ENCODE measurements around the gene GOLGA6L26.
"Not testable (repeated sequence)": the region's sequence is repeated elsewhere in the genome, so short reads cannot be mapped to it uniquely, and the experiment has no call there.

DNA sequence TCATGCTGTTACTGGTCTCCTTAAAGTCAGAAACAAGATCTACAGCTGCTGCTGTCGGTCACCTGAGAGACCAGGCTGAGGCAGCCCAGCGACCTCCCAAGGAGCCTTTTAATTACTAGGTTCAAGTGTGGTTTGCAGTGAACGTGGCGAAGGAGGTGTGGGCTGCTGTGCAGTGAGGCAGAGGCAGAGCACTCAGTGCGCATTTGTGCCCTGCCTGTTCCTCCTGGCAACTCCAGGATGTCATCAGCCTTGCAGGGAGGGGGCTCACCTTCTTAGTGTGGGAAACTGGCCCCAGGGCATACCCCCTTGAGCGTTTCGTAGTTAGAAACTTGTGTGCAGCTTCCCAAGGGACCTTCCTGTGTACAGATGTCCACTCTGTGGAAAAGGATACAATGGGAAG, 47.2 kb upstream of the GOLGA6L26 start:
- TF ChIP-seq, protein P1, sequence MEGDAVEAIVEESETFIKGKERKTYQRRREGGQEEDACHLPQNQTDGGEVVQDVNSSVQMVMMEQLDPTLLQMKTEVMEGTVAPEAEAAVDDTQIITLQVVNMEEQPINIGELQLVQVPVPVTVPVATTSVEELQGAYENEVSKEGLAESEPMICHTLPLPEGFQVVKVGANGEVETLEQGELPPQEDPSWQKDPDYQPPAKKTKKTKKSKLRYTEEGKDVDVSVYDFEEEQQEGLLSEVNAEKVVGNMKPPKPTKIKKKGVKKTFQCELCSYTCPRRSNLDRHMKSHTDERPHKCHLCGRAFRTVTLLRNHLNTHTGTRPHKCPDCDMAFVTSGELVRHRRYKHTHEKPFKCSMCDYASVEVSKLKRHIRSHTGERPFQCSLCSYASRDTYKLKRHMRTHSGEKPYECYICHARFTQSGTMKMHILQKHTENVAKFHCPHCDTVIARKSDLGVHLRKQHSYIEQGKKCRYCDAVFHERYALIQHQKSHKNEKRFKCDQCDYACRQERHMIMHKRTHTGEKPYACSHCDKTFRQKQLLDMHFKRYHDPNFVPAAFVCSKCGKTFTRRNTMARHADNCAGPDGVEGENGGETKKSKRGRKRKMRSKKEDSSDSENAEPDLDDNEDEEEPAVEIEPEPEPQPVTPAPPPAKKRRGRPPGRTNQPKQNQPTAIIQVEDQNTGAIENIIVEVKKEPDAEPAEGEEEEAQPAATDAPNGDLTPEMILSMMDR (IDR thresholded peaks at IDR 0.05; ENCODE audit: low read length), result not testable (repeated sequence)
- not testable (repeated sequence) for TF ChIP-seq EZH2phosphoT487 (IDR thresholded peaks at IDR 0.05; ENCODE audit: low read length)
